Hippocampal formation (tissue), 2 donors: Measurements from ENCODE around the gene ACSM2A.
"Not testable (repeated sequence)": the region's sequence is repeated elsewhere in the genome, so short reads cannot be mapped to it uniquely, and the experiment has no call there.

ENCODE experiments used
- DNase-seq, 2 donors: peaks; one replicate each; lab custom pipeline; 2025; lab: John Stamatoyannopoulos, UW

Gene ACSM2A

GRCh38 chr16:20459227-20459626 lies 7.9 kb downstream of the ACSM2A start:
- not testable (repeated sequence) for DNase-seq

- not testable (repeated sequence) for DNase-seq
Measured at GRCh38 chr16:20460313-20460712, 9.0 kb downstream of the ACSM2A start.

DNA sequence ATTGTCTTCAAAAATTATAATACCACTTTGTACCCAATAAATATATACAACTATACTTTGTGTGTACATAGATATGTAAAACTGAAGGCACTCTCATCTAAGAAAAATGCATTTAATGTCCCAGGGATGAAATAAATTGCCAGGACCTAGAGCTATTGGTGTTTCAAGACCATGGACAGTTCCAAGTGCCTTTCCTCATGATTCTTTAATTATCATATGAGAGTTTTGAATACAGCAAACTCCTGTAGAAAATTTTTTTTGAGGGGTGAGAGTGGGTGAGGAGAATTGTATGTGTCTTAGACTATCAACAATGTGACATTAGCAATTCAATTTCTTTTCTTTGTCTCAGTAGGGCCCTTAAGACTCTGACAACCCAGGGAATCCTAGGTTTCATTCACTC lies 17.6 kb downstream of the ACSM2A start:
- not testable (repeated sequence) for DNase-seq

GRCh38 chr16:20469930-20470329 lies 18.6 kb downstream of the ACSM2A start:
- not testable (repeated sequence) for DNase-seq

- not testable (repeated sequence) for DNase-seq
Measured at GRCh38 chr16:20470732-20471131, 19.4 kb downstream of the ACSM2A start.

DNA sequence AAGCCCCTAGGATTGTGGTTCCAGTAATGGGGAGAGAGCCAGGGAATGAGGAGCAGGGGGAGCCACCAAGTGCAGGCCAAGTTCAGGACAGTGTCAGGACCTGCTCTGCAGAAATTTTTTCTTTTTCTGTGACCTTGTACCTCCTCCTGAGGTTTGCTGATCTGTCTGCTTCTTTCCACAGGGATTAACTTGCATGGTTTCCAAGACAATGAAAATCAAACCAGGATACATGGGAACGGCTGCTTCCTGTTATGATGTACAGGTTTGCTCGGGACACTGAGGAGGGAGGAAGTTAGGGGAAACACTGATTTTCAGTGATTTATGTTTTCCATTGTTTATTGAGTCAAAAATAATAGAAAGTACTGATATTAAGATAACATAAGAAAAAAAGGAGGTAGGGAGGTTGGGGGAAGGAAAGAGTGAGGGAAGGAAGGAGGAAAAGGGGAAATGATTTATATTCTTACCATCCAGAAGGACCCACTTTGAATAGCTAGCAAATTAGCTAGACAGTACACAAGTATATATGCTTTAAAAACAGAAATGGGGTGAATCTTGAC lies 25.9 kb downstream of the ACSM2A start:
- not testable (repeated sequence) for DNase-seq

- DNase-seq = not testable (repeated sequence)
Measured at GRCh38 chr16:20483989-20484388, 32.7 kb downstream of the ACSM2A start.

DNA sequence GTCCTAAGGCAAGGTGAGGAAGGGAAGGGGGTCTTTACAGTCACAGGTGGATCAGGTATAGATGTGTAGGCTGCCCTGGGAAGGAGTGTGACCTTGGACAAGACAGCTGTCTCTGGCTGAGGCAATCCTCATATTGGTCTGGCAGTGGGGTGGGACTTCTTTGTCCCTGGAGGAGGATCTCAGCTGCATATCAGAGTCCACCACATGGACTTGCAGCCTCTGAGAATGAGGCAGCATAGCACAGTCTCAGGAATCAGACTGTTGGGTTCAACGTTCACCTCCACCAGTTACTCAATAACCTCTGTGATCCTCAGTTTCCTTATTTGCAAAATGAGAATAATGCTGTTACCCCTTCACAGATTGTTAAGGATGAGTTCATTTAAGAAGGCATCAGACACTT lies 33.4 kb downstream of the ACSM2A start:
- DNase-seq = no peak

DNA sequence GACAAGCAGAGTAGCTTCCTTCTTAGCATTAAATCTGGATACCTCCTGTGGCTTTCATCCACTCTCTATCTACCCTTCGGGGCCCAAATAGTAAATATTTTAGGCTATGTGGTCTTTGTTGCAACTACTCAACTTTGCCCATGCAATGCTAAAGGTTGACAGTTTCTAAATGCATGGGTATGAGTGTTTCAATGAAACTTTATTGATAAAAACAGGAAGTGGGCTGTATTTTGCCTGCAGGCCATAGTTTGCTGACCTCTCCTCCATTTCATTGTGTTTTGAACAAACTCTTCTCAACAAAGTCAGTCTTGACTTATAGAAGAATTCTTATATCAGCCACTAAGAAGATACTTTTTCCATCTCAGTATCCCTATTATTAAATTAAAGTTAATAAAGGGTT lies 34.1 kb downstream of the ACSM2A start:
- no peak for DNase-seq

- not testable (repeated sequence) for DNase-seq
Measured at GRCh38 chr16:20490994-20491393, 39.7 kb downstream of the ACSM2A start.

DNA sequence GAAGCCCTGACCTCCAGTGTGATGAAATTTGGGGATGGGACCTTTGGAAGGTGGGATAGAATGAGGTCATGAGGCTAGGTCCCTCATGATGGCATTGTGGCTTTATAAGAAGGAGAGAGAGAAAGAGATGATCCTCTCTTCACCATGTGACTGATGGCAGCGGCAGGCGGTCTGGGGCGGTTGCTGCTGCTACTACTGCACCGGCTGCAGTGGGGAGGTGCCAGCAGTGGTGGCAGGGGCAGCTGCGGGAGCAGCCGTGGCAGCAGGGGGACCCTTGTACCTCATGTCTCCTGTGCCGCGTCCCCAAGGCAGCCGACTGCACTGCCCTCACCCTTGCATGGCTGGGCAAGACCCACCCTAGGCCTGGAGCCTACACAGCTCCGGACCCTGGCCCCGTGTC lies 40.1 kb downstream of the ACSM2A start:
- DNase-seq = not testable (repeated sequence)

DNA sequence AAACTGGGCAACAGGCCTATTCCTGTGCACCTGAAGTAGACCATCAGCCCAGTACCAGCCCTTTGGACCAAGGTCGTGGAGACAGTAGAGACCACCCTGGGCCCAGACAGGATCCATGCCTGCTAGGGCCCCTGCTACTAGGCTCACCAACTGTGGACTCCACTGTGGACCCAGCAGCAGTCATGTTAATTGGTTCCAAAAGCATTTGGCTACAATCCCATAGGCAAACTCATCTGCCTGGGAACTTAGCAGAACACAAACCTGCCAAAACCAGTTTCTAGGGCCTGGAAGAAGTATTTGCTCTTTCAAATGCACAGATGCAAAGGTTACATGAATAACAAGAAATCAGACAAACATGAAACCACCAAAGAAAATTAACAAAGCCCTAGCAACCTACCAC lies 53.1 kb downstream of the ACSM2A start:
- DNase-seq = no peak

DNA sequence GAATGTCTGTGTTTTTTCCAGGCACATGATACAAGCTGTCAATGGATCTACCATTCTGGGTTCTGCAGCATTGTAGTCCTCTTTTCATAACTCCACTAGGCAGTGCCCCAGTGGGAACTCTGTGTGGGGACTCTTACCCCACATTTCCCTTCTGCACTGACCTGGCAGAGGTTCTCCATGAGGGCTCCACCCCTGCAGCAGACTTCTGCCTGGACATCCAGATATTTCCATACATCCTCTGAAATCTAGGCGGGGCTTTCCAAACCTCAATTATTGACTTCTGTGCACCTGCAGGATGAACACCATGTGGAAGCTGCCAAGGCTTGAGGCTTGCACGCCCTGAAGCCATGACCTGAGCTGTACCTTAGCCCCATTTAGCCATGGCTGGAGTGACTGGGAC lies 56.0 kb downstream of the ACSM2A start:
- DNase-seq = no peak

DNA sequence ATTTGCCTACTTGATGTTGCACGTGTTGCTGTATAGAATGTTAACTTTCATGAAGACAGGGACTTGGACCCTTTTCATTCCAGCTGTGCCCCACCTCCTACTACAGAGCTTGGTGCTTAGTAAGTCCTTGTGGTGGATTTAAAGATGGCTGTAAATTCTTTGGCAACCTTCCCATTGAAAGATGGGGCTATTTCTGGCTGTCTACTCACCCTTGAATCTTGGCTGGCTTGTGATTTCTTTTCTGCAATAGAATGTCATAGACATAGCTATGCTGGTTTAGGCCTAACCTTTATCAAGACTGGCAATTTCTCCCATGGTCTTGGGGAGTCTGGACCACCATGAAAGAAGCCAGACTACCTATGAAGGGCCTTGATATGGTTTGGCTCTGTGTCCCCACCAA lies 59.0 kb downstream of the ACSM2A start:
- no peak for DNase-seq

GRCh38 chr16:20515688-20516090 lies 64.4 kb downstream of the ACSM2A start:
- no peak for DNase-seq

DNA sequence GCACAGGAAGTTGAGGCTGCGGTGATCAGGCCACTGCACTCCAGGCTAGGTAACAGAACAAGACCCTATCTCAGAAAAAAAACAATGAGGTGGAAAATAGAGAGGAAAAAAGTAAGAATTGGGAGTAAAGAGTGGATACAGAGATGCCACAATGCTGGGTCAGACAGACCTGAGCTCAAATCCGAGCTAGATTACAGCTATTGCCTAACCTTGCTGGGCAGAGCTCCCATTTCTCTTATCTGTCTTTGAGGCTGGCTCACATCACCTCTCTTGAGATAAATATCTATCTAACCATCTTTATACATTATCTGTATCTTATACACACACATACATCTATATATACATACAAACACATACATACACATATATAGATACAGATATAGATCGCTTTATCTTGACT lies 65.8 kb downstream of the ACSM2A start:
- no peak for DNase-seq

DNA sequence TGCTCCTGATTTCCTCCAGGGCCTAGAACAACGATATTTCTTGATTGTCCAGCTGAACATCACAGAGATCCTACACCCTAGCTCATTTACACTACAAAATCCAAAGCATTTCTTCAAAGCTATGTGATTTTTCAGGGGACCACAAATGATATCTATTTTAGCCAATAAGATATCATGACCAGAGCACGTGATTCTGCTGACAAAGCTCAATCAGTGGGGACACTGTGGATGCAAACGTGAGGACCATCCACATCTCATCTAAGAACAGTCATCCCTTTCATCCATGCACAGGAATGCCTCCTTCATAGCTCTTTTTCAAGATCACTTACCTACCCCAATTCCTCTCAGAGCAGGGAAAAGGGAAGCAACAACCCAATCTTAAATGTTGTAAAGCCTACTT lies 67.9 kb downstream of the ACSM2A start:
- DNase-seq = no peak

DNA sequence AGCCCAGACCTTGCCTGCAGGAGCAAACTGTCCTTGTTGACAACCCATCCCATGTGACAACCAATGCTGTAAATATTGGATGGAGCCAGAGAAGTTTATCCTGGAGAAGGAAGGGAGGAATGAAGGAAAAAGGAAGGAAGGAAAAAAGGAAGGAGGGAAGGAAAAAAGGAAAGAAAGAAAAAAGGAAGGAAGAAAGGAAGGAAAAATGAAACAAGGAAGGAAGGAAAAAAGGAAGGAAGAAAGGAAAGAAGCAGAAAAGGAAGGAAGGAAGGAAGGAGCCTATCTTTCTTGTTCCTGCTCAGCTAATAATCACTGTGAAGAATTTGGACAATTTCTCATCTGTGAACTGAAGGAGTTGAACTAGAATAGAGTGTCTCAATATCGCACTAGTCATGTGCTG lies 68.8 kb downstream of the ACSM2A start:
- DNase-seq = no peak

DNA sequence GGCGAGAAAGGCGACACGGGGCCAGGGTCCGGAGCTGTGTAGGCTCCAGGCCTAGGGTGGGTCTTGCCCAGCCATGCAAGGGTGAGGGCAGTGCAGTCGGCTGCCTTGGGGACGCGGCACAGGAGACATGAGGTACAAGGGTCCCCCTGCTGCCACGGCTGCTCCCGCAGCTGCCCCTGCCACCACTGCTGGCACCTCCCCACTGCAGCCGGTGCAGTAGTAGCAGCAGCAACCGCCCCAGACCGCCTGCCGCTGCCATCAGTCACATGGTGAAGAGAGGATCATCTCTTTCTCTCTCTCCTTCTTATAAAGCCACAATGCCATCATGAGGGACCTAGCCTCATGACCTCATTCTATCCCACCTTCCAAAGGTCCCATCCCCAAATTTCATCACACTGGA lies 80.5 kb downstream of the ACSM2A start:
- DNase-seq = not testable (repeated sequence)

DNA sequence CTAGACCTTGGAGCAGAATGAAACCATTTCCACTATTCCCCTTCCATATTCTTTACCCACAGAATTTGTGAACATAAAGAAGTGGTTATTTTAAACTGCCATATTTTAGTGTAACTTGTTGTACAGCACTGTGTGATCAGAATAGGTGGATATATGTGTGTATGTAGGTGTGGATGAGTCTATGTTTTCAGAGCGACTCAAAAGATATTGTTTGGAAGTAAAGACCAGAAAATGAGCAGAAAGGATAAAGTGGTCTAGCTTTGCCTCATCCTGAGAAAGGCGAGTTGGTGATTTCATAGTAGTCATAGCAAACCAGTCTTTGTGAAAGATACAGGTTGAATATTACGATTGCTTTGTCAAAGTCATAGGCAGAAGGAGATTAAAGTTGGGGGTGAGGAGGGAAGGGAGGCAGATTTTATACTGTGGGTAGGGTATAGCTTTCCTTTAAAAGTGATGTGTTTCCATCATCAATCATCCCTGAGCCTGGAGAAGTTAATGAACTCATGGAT lies 81.0 kb downstream of the ACSM2A start:
- DNase-seq = not testable (repeated sequence)

GRCh38 chr16:20536669-20537068 lies 85.3 kb downstream of the ACSM2A start:
- DNase-seq = not testable (repeated sequence)
